ENCODE results near the gene CDK14.

DNA sequence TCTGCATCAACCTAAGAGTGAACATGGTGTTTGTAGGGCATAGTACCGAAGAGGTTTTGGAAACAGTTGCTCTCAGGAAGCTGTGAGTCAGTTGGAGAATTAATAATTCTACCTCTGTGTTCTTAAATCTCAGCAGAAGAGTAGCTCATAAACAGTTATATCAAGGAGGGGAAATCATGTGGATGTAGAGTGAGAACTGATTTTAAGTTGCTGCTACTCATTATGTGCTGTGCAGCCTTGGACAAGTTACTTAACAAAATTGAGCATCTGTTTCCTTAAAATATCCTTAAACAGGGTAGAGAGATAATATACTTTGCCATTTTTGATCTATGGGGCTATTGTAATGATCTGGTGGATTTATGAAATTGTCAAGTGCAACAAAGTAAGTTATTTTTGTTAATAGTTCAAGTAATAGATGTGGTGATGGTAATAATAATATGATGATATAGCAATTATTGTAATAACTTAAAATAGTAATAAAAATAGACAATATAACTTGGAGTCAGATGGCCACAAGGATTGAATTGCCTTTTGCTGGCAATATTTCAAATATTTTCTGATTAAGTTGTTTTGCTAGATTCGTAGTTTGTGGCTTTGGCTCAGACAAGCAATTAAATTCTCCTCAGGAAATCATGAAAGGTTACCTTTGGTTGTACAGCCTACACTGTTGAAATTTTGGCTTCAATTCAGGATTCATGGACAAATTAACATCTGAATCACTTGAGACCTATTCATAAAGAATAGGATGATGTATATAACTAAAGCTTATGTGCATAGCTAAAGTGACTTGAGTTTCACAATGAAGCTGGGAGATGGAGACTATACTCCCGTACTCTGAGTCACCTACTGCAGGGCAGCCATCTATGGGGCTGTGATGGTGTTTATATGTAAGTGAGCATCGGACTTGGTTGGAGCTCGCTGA is 228.5 kb downstream of the CDK14 start:
- TF ChIP-seq CTCF (conservative IDR thresholded peaks at IDR 0.05 in 1 of 2, IDR thresholded peaks at IDR 0.05 in 1 of 2; ENCODE audit: low read depth in 1 of 2, low read length in 2 of 2) (no peak), EZH2 (IDR thresholded peaks at IDR 0.05; ENCODE audit: low read length, missing control alignments) (no peak)

All from fibroblast of lung (primary cell).